SIG-M5 (cell line): ENCODE data around the gene AGAP1.

ENCODE experiments used
- DNase-seq: peaks from one replicate; lab custom pipeline; 2025; lab: John Stamatoyannopoulos, UW

Gene AGAP1

GRCh38 chr2:235813398-235813797 lies 319.6 kb downstream of the AGAP1 start:
- DNase-seq: no peak

- no peak for DNase-seq
Measured at GRCh38 chr2:235820571-235820970, 326.7 kb downstream of the AGAP1 start.

GRCh38 chr2:235824331-235824730 lies 330.5 kb downstream of the AGAP1 start:
- no peak for DNase-seq

- DNase-seq: no peak
Measured at GRCh38 chr2:235825946-235826345, 332.1 kb downstream of the AGAP1 start.

DNA sequence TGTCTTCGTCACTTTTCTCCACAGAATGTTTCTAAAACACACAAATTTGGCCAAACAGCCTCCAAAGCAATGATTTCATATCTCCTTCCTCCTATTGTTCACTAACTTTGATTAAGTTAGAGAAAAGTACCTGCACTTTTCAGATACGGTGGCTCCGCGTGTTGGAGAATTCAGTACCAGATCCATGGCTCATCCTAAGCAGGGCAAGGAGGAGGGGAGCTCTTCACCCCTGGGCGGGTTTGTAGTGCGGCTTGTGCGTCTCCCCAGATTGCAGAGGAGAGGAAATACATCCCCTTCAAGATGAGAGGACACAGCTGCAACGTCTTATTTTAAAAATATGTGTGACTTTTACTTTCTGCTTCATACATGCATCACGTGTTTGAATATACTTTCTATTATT lies 333.0 kb downstream of the AGAP1 start:
- DNase-seq: no peak

DNA sequence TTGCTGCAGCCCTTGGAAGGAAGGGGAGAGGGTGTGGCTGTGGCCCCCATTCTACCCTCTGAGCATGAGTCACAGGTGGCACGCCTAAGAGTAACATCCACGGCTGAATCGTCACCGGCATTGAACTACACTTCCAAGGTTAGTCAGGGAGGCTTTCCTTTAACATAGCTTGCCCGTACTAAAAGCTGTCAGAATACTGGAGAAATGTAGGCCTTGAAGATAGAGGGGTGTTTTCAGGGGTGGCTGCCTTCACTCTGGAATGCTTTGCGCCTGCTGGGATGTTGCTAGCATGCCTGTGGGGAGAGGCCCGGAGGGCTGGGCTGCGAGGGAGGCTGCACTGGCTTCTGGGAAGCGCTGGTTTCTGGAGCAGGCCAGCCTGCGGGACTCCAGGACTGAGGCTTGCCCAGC lies 333.7 kb downstream of the AGAP1 start:
- DNase-seq: no peak

DNA sequence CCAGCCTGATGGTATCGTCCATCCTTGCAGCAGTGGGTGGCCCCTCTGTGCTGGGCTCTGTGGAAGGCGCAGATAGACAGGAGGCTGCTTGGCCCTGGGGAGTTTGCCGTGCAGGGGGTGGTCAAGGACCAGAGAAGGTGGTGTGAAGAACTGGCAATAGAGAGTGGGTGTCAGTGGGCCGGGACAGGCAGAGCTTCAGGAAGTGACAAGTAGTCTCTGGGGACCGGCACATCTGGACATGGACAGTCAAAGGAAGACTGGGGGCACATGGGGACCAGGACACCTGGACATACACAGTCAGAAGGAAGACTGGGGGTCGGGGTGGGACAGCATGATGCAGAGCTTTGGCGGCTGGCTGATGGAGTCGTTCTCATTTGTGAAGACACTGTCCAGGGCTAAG lies 335.9 kb downstream of the AGAP1 start:
- DNase-seq: no peak

GRCh38 chr2:235831755-235832154 lies 337.9 kb downstream of the AGAP1 start:
- no peak for DNase-seq

DNA sequence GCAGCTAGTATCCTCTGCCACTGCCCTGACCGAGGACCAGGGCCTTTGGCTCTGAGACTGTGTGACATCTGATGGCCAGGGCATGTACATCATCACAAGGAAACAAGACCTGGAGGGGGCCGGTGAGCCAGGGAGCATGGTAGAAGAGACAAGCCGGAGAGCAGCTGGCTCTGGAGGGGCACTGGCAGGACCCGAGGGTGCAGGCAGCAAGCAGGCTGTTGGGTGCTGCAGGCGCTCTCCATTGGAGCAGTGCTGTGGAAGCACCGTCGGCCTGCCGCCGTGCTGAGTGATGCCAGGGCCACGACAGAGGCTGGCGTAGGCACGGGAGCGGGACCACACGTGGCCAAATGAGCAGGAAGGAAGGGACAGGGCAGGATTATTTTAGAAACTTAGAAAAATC lies 339.1 kb downstream of the AGAP1 start:
- no peak for DNase-seq

DNA sequence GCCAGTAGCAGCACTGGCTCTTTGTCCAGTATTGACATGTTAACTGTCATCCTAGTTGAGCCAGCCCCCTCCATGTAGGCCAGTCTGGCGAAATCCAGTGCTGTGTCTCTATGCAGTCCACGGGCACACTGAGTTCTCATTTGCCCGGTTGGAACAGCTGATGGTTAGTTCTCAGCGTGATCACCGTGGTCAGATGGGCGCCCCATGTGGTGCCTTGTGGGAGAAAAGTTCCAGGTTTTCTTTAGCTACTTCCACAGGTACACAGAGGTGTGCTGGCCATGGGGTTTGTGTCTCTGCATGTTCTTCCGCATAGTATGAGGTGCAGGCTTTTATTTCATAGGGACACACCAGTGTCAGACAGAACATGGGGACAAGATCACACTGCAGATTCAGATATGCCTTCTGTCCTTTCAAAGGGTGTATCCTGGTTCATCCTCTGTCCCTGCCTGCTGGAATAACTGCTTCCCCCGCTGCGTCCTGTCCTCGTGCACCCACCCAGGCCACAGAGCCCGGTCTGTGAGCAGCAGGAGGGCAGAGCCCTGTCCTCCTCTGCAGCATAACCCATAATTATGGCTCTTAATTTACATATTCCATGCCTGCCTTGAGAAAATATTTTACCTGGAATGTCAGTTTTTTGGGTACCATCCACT lies 340.3 kb downstream of the AGAP1 start:
- DNase-seq: no peak

DNA sequence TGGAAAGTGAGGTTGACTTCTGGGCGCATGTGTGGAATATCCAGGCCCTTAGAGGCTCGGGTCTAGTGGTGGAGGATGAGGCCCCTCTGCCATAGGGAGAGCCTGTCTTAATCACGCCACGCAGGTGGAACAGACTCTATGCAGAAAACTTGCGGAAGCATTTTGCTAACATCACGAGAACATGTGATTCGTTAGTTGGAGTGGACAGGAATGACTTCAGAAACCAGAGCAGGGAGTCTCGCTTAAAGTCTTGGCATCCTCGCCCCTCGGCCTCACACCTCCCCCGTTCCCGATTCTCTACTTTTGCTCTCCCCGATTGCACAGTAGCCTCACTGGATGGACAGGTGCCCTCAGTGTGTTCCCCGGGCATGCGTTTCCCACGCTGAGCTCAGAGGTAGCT lies 340.9 kb downstream of the AGAP1 start:
- no peak for DNase-seq

DNA sequence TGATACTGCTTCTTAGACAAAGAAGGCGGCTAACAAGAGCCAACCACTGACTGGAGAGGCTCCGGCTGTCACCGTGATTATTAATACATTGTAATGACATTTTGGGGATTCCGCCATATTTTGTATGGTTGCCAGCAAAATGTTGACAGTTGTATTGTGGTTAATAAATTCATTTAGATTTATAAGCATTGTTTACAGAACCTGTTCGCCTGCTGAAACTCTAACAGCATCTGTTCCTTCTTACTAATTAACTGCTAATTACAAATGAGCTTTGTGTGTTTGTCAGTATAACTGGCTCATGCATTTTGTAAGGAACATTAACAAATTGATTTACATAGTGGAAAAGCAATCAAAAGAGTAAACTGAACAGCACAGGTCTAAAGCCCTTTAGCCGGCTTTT lies 342.0 kb downstream of the AGAP1 start:
- DNase-seq: no peak

- DNase-seq: no peak
Measured at GRCh38 chr2:235836491-235836911, 342.7 kb downstream of the AGAP1 start.

DNA sequence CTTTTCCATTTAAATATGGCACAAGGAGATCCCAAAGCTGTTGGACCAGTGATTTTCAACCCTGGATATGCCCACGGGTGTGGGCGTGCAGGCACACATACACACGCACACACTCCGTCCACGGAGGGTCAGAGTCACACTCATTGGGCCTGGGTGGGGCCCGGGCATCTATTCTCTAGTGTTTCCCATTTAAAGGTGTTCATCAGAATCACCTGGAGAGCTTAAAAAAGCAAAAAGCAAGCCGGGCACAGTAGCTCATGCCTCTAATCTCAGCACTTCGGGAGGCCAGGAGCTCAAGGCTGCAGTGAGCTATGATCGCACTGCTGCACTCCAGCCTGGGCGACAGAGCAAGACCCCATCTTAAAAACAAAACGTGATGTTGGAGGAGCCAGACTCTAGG lies 345.4 kb downstream of the AGAP1 start:
- no peak for DNase-seq

- DNase-seq: no peak
Measured at GRCh38 chr2:235839974-235840373, 346.1 kb downstream of the AGAP1 start.

DNA sequence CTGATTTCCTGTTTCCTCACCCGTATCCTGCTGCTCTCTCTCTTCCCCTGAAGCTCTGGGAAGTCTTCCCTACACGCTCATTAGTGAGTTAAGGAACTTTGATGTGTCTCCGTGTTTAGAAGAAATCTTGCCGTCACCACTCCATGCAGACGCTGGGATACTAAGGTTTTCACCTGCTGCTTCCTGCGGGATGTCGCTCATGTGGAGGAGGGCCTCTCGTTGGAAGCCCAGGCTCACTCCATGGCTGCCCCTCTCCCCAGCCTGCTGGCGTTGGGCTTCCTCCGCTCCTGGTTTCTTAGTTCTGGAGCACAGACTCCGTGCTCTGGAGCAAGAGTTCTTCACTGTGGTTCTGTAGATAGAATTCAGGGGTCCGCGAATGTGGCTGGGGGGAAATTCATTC lies 348.0 kb downstream of the AGAP1 start:
- no peak for DNase-seq

DNA sequence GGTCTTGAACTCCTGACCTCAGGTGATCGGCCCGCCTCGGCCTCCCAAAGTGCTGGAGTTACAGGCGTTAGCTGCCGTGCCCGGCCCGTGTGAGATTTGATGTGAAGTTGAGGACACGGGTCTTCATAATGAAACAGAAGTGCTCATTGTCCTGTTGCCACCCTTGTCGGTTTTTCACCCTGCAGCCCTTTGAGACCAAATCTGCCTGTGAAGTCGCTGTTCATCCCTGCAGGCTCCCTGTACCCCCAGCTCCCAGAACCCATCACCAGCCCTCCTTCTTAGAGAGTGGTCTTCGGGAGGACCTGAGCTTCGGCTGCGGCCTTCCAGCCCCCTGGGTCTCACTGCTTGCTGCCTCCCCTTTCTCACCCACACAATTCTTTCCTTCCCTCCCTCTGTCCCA lies 349.1 kb downstream of the AGAP1 start:
- DNase-seq: no peak

DNA sequence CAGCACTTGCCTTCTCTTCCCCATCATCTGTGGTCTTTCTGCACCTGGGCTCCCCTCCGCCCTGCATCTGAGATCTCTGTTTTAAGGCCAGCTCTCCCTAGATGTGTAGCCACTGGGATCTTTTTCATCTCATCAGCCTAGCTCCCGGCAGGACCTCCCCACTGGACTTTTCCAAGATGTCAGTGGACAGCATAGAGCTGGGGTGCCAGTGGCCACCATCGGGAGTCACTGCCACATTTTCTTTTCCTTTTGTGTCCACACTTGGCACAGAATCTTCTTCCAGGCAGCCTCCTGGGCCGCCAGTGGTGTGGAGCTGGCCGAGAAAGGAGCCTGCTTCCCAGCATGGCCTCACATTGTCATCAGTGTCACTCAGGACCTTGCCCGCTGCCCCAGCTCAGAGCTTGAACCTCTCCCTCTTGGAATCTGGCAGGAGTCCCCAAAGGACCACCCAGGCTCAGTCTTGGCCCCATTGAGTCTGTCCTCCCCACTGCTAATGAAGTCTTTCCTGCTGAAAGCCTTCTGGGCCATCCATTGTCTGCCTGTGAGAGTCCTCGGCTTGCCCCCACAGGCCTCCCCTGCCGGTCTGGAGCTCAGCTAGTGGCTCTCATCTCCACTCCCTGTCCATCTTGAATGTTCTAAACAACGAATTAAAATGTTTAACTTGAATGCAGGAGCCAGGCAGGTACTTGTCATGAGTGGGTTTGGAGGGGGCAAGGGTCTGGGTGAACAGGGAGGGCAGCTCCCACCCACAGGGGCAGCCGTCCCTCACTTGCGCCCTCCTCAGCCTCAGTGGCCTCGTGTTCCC lies 349.9 kb downstream of the AGAP1 start:
- no peak for DNase-seq

GRCh38 chr2:235844561-235844960 lies 350.7 kb downstream of the AGAP1 start:
- DNase-seq: no peak

GRCh38 chr2:235845245-235845644 lies 351.4 kb downstream of the AGAP1 start:
- DNase-seq: no peak

DNA sequence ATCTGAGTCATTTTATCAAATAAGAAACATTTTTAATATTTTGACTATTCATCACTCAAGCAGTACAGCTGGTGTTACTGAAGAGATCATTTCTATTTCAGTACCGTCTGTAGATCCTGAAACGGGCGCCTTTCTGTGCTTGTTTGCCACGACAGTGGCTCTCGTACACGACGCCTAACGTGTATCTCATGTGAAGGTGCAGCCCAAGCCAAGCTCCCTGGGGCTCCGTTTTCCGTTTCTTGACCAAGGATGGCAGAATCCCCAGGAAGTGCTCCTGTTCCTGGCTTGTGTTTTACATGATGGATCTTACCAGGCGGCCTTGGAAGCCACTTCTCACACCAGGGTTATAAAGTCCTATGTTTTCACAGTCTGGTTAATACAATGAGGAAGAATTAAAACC lies 353.7 kb downstream of the AGAP1 start:
- DNase-seq: no peak

GRCh38 chr2:235848055-235848454 lies 354.2 kb downstream of the AGAP1 start:
- no peak for DNase-seq

DNA sequence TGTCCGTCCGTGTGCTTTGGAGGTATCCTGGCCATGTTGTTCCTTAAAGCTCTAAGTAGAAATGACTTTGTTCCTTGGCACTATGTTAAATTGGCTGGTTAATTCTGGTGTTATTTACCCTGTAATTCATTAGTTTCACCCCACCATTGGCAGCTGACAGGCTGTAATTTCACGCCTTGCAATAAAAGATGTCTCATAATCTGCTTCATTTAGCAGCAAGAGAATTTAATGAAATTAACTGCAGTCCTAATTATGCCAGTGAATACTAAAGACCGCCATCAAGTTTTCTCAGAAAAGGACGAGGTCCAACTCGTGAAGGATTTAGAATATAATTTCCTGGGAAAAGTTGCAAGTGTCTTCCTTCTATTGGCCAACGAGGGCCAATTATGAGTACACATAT lies 355.1 kb downstream of the AGAP1 start:
- DNase-seq: no peak

GRCh38 chr2:235849489-235849888 lies 355.6 kb downstream of the AGAP1 start:
- no peak for DNase-seq
